ENCODE data around the gene SDHD. TPM values are rescaled to one million over a fixed set of nuclear protein-coding genes. Genes with fewer than 3 reads are reported as not detected.
"Not testable (repeated sequence)": the region's sequence is repeated elsewhere in the genome, so short reads cannot be mapped to it uniquely, and the experiment has no call there.

The SDHD gene
- total and polyA plus RNA-seq, 2 donors (not counting 1 experiment from before 2014, with no cell fraction given), result 43.0 to 57.7 TPM

DNA sequence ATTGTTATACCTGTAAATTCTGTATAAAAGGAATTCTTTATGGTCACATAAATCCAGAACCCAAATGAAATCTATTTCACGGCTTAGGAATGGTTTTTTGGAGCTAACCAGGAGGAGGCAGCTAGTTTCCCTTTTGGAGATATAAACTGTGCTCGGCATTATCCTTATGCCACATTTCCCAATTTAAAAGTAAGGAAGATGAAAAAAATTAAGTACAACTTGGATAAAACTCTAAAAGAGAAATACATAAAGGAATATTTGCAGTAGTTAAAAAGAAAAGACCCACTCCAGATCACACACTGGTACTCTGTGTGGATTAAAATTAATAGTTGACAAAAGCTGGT lies 43.7 kb upstream of the SDHD start:
- no peaks in the 10 kb centered on the region for H4K20me1 ChIP-seq (ENCODE audit: control insufficient read depth, insufficient read depth, low read length, poor library complexity, severe bottlenecking)
- TF ChIP-seq EZH2 (IDR thresholded peaks at IDR 0.05; ENCODE audit: borderline replicate concordance, insufficient read depth, low read depth, low read length, poor library complexity, severe bottlenecking), result no peak
- TF ChIP-seq, protein P1, sequence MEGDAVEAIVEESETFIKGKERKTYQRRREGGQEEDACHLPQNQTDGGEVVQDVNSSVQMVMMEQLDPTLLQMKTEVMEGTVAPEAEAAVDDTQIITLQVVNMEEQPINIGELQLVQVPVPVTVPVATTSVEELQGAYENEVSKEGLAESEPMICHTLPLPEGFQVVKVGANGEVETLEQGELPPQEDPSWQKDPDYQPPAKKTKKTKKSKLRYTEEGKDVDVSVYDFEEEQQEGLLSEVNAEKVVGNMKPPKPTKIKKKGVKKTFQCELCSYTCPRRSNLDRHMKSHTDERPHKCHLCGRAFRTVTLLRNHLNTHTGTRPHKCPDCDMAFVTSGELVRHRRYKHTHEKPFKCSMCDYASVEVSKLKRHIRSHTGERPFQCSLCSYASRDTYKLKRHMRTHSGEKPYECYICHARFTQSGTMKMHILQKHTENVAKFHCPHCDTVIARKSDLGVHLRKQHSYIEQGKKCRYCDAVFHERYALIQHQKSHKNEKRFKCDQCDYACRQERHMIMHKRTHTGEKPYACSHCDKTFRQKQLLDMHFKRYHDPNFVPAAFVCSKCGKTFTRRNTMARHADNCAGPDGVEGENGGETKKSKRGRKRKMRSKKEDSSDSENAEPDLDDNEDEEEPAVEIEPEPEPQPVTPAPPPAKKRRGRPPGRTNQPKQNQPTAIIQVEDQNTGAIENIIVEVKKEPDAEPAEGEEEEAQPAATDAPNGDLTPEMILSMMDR (IDR thresholded peaks at IDR 0.05), result no peak
- intact Hi-C loops (cut with micrococcal nuclease), result no loop called here
- no peak overlapping the region for H3K4me2 ChIP-seq (replicated peaks; ENCODE audit: low read depth, low read length, poor library complexity, severe bottlenecking)
- no peaks in the 10 kb centered on the region for H3K79me2 ChIP-seq (ENCODE audit: control insufficient read depth, insufficient read depth, low read length)
- no peak for ATAC-seq (ENCODE audit: low read depth)
- Mint-ChIP-seq H3K4me1 (peaks cover 6% of the 10 kb centered on the region), H3K27ac (no peak overlapping the region), H3K4me3 (no peak overlapping the region), H3K27me3 (no peaks in the 10 kb centered on the region), H3K9me3 (ENCODE audit: insufficient read depth) (no peaks in the 10 kb centered on the region)
- no peak for DNase-seq
- no CpG with 5 or more reads among the region's 2 CpGs for WGBS (ENCODE audit: insufficient coverage)
- ChIA-PET POLR2A (no interaction called here), CTCF (interaction anchor here (0.6 kb wide), 1 partner anchor 190 kb away, joined by 5 read pairs; no protein-coding TSS in a partner anchor)
- H3K9me3 ChIP-seq (ENCODE audit: control extremely low read depth in 1 of 3, control insufficient read depth in 2 of 3, insufficient read depth in 1 of 3, low read length in 2 of 3), result no peaks in the 10 kb centered on the region
- H3K27ac ChIP-seq (ENCODE audit: low read length in 2 of 2), result no peak overlapping the region
- H3K4me3 ChIP-seq (ENCODE audit: control extremely low read depth in 1 of 5, extremely low read depth in 1 of 5, insufficient read depth in 1 of 5, low read depth in 2 of 5, low read length in 4 of 5), result no peak overlapping the region
- no peak overlapping the region for H3K9ac ChIP-seq (ENCODE audit: low read length)
- H2AFZ ChIP-seq (ENCODE audit: insufficient read depth, low read depth, low read length, poor library complexity, severe bottlenecking), result no peak overlapping the region
- H3K36me3 ChIP-seq (replicated peaks in 1 of 2; ENCODE audit: control extremely low read depth in 1 of 2, control insufficient read depth in 1 of 2, extremely low read depth in 1 of 2, insufficient read depth in 2 of 2, low read length in 1 of 2), result peaks cover 8 to 51% of the 10 kb centered on the region in 2 experiments
- H3K4me1 ChIP-seq (ENCODE audit: control insufficient read depth in 2 of 2, insufficient read depth in 2 of 2, low read length in 2 of 2), result peaks cover under 1% of the 10 kb centered on the region in 2 donors
- H3K27me3 ChIP-seq (replicated peaks in 1 of 4; ENCODE audit: control extremely low read depth in 1 of 4, control insufficient read depth in 3 of 4, insufficient read depth in 4 of 4, low read length in 3 of 4), result no peaks in the 10 kb centered on the region

DNA sequence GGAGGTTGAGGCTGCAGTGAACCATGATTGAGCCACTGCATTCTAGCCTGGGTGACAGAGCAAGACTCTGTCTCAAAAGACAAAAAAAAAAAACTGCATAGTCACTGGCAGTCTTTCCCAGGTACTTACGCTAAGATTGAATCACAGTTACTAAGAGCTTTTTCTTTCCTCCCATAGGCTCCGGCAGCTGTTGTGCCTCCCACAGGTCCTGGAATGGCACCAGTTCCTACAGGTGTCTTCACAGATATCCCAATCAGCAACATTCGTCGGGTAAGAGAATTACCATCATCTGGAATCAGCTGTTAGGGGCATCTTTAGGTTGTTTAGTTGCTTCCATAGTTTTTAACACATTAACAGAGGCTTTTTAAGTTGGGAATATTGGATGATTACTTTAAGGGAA lies 41.7 kb upstream of the SDHD start:
- H4K20me1 ChIP-seq (ENCODE audit: control insufficient read depth, insufficient read depth, low read length, poor library complexity, severe bottlenecking), result no peaks in the 10 kb centered on the region
- 100% methylated on average over 2 of the region's 4 CpGs for WGBS (ENCODE audit: insufficient coverage)
- Mint-ChIP-seq H3K27me3 (no peaks in the 10 kb centered on the region), H3K27ac (no peak overlapping the region), H3K4me1 (peaks cover 24% of the 10 kb centered on the region), H3K9me3 (ENCODE audit: insufficient read depth) (no peaks in the 10 kb centered on the region), H3K4me3 (no peak overlapping the region)
- ATAC-seq (ENCODE audit: low read depth), result no peak
- no peak for TF ChIP-seq EZH2 (IDR thresholded peaks at IDR 0.05; ENCODE audit: borderline replicate concordance, insufficient read depth, low read depth, low read length, poor library complexity, severe bottlenecking)
- TF ChIP-seq, protein P1 (IDR thresholded peaks at IDR 0.05), result no peak
- H3K27me3 ChIP-seq (replicated peaks in 1 of 4; ENCODE audit: control extremely low read depth in 1 of 4, control insufficient read depth in 3 of 4, insufficient read depth in 4 of 4, low read length in 3 of 4), result no peaks in the 10 kb centered on the region
- ChIA-PET CTCF (no interaction called here), POLR2A (no interaction called here)
- peaks cover 8 to 42% of the 10 kb centered on the region in 2 experiments for H3K36me3 ChIP-seq (replicated peaks in 1 of 2; ENCODE audit: control extremely low read depth in 1 of 2, control insufficient read depth in 1 of 2, extremely low read depth in 1 of 2, insufficient read depth in 2 of 2, low read length in 1 of 2)
- H3K4me1 ChIP-seq (ENCODE audit: control insufficient read depth in 2 of 2, insufficient read depth in 2 of 2, low read length in 2 of 2), result peaks cover 16 to 18% of the 10 kb centered on the region in 2 donors
- no peak overlapping the region for H3K27ac ChIP-seq (ENCODE audit: low read length in 2 of 2)
- peaks cover 10% of the 10 kb centered on the region for H3K79me2 ChIP-seq (ENCODE audit: control insufficient read depth, insufficient read depth, low read length)
- no peak overlapping the region for H2AFZ ChIP-seq (ENCODE audit: insufficient read depth, low read depth, low read length, poor library complexity, severe bottlenecking)
- H3K9ac ChIP-seq (ENCODE audit: low read length), result no peak overlapping the region
- H3K9me3 ChIP-seq (ENCODE audit: control extremely low read depth in 1 of 3, control insufficient read depth in 2 of 3, insufficient read depth in 1 of 3, low read length in 2 of 3), result no peaks in the 10 kb centered on the region
- DNase-seq, result no peak
- H3K4me3 ChIP-seq (ENCODE audit: control extremely low read depth in 1 of 5, extremely low read depth in 1 of 5, insufficient read depth in 1 of 5, low read depth in 2 of 5, low read length in 4 of 5), result no peak overlapping the region
- H3K4me2 ChIP-seq (replicated peaks; ENCODE audit: low read depth, low read length, poor library complexity, severe bottlenecking), result no peak overlapping the region
- intact Hi-C loops (cut with micrococcal nuclease), result no loop called here

- H3K9me3 Mint-ChIP-seq (ENCODE audit: insufficient read depth); H2AFZ ChIP-seq (ENCODE audit: insufficient read depth, low read depth, low read length, poor library complexity, severe bottlenecking); H3K9ac ChIP-seq (ENCODE audit: low read length); H3K27ac ChIP-seq (ENCODE audit: low read length in 2 of 2); H4K20me1 ChIP-seq (ENCODE audit: control insufficient read depth, insufficient read depth, low read length, poor library complexity, severe bottlenecking); POLR2A ChIA-PET; CTCF ChIA-PET; DNase-seq; H3K27ac Mint-ChIP-seq; H3K27me3 ChIP-seq (replicated peaks in 1 of 4; ENCODE audit: control extremely low read depth in 1 of 4, control insufficient read depth in 3 of 4, insufficient read depth in 4 of 4, low read length in 3 of 4); H3K4me3 Mint-ChIP-seq; H3K4me2 ChIP-seq (replicated peaks; ENCODE audit: low read depth, low read length, poor library complexity, severe bottlenecking); H3K27me3 Mint-ChIP-seq; intact Hi-C loops (cut with micrococcal nuclease); ATAC-seq (ENCODE audit: low read depth); H3K4me3 ChIP-seq (ENCODE audit: control extremely low read depth in 1 of 5, extremely low read depth in 1 of 5, insufficient read depth in 1 of 5, low read depth in 2 of 5, low read length in 4 of 5); H3K9me3 ChIP-seq (ENCODE audit: control extremely low read depth in 1 of 3, control insufficient read depth in 2 of 3, insufficient read depth in 1 of 3, low read length in 2 of 3): not testable (repeated sequence)
- peaks cover 12% of the 10 kb centered on the region for H3K79me2 ChIP-seq (ENCODE audit: control insufficient read depth, insufficient read depth, low read length)
- no CpG with 5 or more reads among the region's 2 CpGs for WGBS (ENCODE audit: insufficient coverage)
- peaks cover 39% of the 10 kb centered on the region for H3K4me1 Mint-ChIP-seq
- peaks cover 5 to 28% of the 10 kb centered on the region in 2 experiments for H3K36me3 ChIP-seq (replicated peaks in 1 of 2; ENCODE audit: control extremely low read depth in 1 of 2, control insufficient read depth in 1 of 2, extremely low read depth in 1 of 2, insufficient read depth in 2 of 2, low read length in 1 of 2)
- peaks cover 32 to 35% of the 10 kb centered on the region in 2 donors for H3K4me1 ChIP-seq (ENCODE audit: control insufficient read depth in 2 of 2, insufficient read depth in 2 of 2, low read length in 2 of 2)
These were observed 40.0 kb upstream of the SDHD start for GRCh38 chr11:112046647-112047046.
